ENCODE measurements around the gene DOCK8. TPM values are rescaled to one million over a fixed set of nuclear protein-coding genes. Genes with fewer than 3 reads are reported as not detected.

DOCK8 gene
- total RNA-seq, 1 donor from 2014 or later = 0.22 TPM

- TF ChIP-seq CTCF (IDR thresholded peaks at IDR 0.05; ENCODE audit: partially characterized antibody, unreplicated experiment) = no peak
- Mint-ChIP-seq H3K36me3 (ENCODE audit: unreplicated experiment) (no peaks in the 10 kb centered on the region), H3K9me3 (ENCODE audit: unreplicated experiment) (peaks cover 4% of the 10 kb centered on the region), H3K4me1 (ENCODE audit: low read depth, unreplicated experiment) (peaks cover 1% of the 10 kb centered on the region), H3K27me3 (ENCODE audit: unreplicated experiment) (no peaks in the 10 kb centered on the region), H3K27ac (ENCODE audit: unreplicated experiment) (no peak overlapping the region), H3K4me3 (ENCODE audit: unreplicated experiment) (no peak overlapping the region)
- no peak for DNase-seq
These were observed 230.4 kb downstream of the DOCK8 start for GRCh38 chr9:445033-445432.

- no peaks in the 10 kb centered on the region for H3K36me3 Mint-ChIP-seq (ENCODE audit: unreplicated experiment)
- H3K9me3 Mint-ChIP-seq (ENCODE audit: unreplicated experiment) = peaks cover 3% of the 10 kb centered on the region
- no peak for DNase-seq
- no peak for TF ChIP-seq CTCF (IDR thresholded peaks at IDR 0.05; ENCODE audit: partially characterized antibody, unreplicated experiment)
- H3K4me3 Mint-ChIP-seq (ENCODE audit: unreplicated experiment) = no peak overlapping the region
- peaks cover 1% of the 10 kb centered on the region for H3K4me1 Mint-ChIP-seq (ENCODE audit: low read depth, unreplicated experiment)
- no peak overlapping the region for H3K27ac Mint-ChIP-seq (ENCODE audit: unreplicated experiment)
- H3K27me3 Mint-ChIP-seq (ENCODE audit: unreplicated experiment) = no peaks in the 10 kb centered on the region
These were observed 231.5 kb downstream of the DOCK8 start for GRCh38 chr9:446074-446699.

- no peak for TF ChIP-seq CTCF (IDR thresholded peaks at IDR 0.05; ENCODE audit: partially characterized antibody, unreplicated experiment)
- no peaks in the 10 kb centered on the region for H3K36me3 Mint-ChIP-seq (ENCODE audit: unreplicated experiment)
These were observed 232.8 kb downstream of the DOCK8 start for GRCh38 chr9:447230-448025.

GRCh38 chr9:450057-450456 lies 235.4 kb downstream of the DOCK8 start:
- no peaks in the 10 kb centered on the region for H3K27me3 Mint-ChIP-seq (ENCODE audit: unreplicated experiment)
- H3K27ac Mint-ChIP-seq (ENCODE audit: unreplicated experiment) = no peak overlapping the region
- TF ChIP-seq CTCF (IDR thresholded peaks at IDR 0.05; ENCODE audit: partially characterized antibody, unreplicated experiment) = no peak

More at GRCh38 chr9:447230-448025, 232.8 kb downstream of the DOCK8 start:
- H3K27me3 Mint-ChIP-seq (ENCODE audit: unreplicated experiment) = no peaks in the 10 kb centered on the region
- DNase-seq = no peak
- H3K4me1 Mint-ChIP-seq (ENCODE audit: low read depth, unreplicated experiment) = peaks cover 1% of the 10 kb centered on the region
- H3K9me3 Mint-ChIP-seq (ENCODE audit: unreplicated experiment) = peaks cover 3% of the 10 kb centered on the region
- no peak overlapping the region for H3K4me3 Mint-ChIP-seq (ENCODE audit: unreplicated experiment)
- H3K27ac Mint-ChIP-seq (ENCODE audit: unreplicated experiment) = no peak overlapping the region

GRCh38 chr9:450561-450960 lies 235.9 kb downstream of the DOCK8 start:
- Mint-ChIP-seq H3K4me3 (ENCODE audit: unreplicated experiment) (no peak overlapping the region), H3K36me3 (ENCODE audit: unreplicated experiment) (no peaks in the 10 kb centered on the region), H3K9me3 (ENCODE audit: unreplicated experiment) (peaks cover 3% of the 10 kb centered on the region), H3K4me1 (ENCODE audit: low read depth, unreplicated experiment) (peaks cover 1% of the 10 kb centered on the region), H3K27me3 (ENCODE audit: unreplicated experiment) (no peaks in the 10 kb centered on the region), H3K27ac (ENCODE audit: unreplicated experiment) (no peak overlapping the region)
- no peak for DNase-seq
- no peak for TF ChIP-seq CTCF (IDR thresholded peaks at IDR 0.05; ENCODE audit: partially characterized antibody, unreplicated experiment)

More at GRCh38 chr9:450057-450456, 235.4 kb downstream of the DOCK8 start:
- no peak overlapping the region for H3K4me3 Mint-ChIP-seq (ENCODE audit: unreplicated experiment)
- peaks cover 3% of the 10 kb centered on the region for H3K9me3 Mint-ChIP-seq (ENCODE audit: unreplicated experiment)
- H3K4me1 Mint-ChIP-seq (ENCODE audit: low read depth, unreplicated experiment) = peaks cover 1% of the 10 kb centered on the region
- H3K36me3 Mint-ChIP-seq (ENCODE audit: unreplicated experiment) = no peaks in the 10 kb centered on the region
- no peak for DNase-seq

Measured in glutamatergic neuron (in vitro differentiated cells).